WTC11 (cell line): ENCODE results near the gene NAGS. TPM values are rescaled to one million over a fixed set of nuclear protein-coding genes. Genes with fewer than 3 reads are reported as not detected.

ENCODE experiments used
- ATAC-seq: fragments of 200-7000 bp; cut with Tn5 transposase; 2 replicates; pipeline ENCODE4 v1.10.0; 2021; ENCODE audit warnings: mild to moderate bottlenecking, moderate library complexity
- CTCF ChIA-PET: fragments of 300-600 bp; sonication (Branson Sonifier 250); formaldehyde crosslinking; loops from one replicate; lab custom pipeline; 2021; ENCODE audit warnings: antibody characterized with exemption; lab: Charles Lee
- POLR2A ChIA-PET: fragments of 350-600 bp; sonication (Branson Sonifier 250); formaldehyde crosslinking; loops from one replicate; lab custom pipeline; 2021; ENCODE audit warnings: antibody characterized with exemption; lab: Charles Lee
- DNase-seq: peaks from one replicate; pipeline ENCODE4 v3.0.0; 2021; ENCODE audit warnings: low spot score
- H3K27ac Mint-ChIP-seq: 2 replicates; pipeline ENCODE4 v1.8.0; 2021; ENCODE audit warnings: mixed read lengths
- H3K27me3 Mint-ChIP-seq: 2 replicates; pipeline ENCODE4 v1.8.0; 2021; ENCODE audit warnings: low read depth, mild to moderate bottlenecking, moderate library complexity, mixed read lengths
- H3K36me3 Mint-ChIP-seq: 2 replicates; pipeline ENCODE4 v1.8.0; 2021; ENCODE audit warnings: mixed read lengths
- H3K4me1 Mint-ChIP-seq: 2 replicates; pipeline ENCODE4 v1.8.0; 2022; ENCODE audit warnings: mixed read lengths
- H3K4me3 Mint-ChIP-seq: 2 replicates; pipeline ENCODE4 v1.8.0; 2021; ENCODE audit warnings: mild to moderate bottlenecking, moderate library complexity, mixed read lengths
- H3K9me3 Mint-ChIP-seq: 2 replicates; pipeline ENCODE4 v1.8.0; 2021; ENCODE audit warnings: mixed read lengths
- ARID4B ChIP-seq: sonication (generic); formaldehyde crosslinking; IDR thresholded peaks from 2 replicates; pipeline ENCODE4 v1.8.0; 2023; ENCODE audit warnings: missing genetic modification reagents, mild to moderate bottlenecking, borderline replicate concordance
- CREB1 ChIP-seq: sonication (generic); formaldehyde crosslinking; IDR thresholded peaks from 2 replicates; pipeline ENCODE4 v1.8.0; 2023; ENCODE audit warnings: mild to moderate bottlenecking, missing genetic modification reagents
- FOXP1 ChIP-seq: sonication (generic); formaldehyde crosslinking; IDR thresholded peaks from 2 replicates; pipeline ENCODE4 v1.8.0; 2022; ENCODE audit warnings: missing genetic modification reagents, mild to moderate bottlenecking, moderate library complexity, borderline replicate concordance
- FOXP4 ChIP-seq: sonication (generic); formaldehyde crosslinking; IDR thresholded peaks from 2 replicates; pipeline ENCODE4 v1.8.0; 2022; ENCODE audit warnings: mild to moderate bottlenecking, missing genetic modification reagents
- HMGXB4 ChIP-seq: sonication (generic); formaldehyde crosslinking; IDR thresholded peaks from 2 replicates; pipeline ENCODE4 v1.8.1; 2023; ENCODE audit warnings: mild to moderate bottlenecking, moderate library complexity, missing genetic modification reagents
- MAX ChIP-seq: sonication (generic); formaldehyde crosslinking; IDR thresholded peaks from 2 replicates; pipeline ENCODE4 v1.8.0; 2022; ENCODE audit warnings: mild to moderate bottlenecking, missing genetic modification reagents
- TEAD1 ChIP-seq: sonication (generic); formaldehyde crosslinking; IDR thresholded peaks from 2 replicates; pipeline ENCODE4 v1.8.0; 2022; ENCODE audit warnings: mild to moderate bottlenecking, missing genetic modification reagents
- TP53 ChIP-seq: sonication (generic); formaldehyde crosslinking; IDR thresholded peaks from 2 replicates; pipeline ENCODE4 v1.8.1; 2023; ENCODE audit warnings: mild to moderate bottlenecking, missing genetic modification reagents
- ZNF263 ChIP-seq: sonication (generic); formaldehyde crosslinking; IDR thresholded peaks from 2 replicates; pipeline ENCODE4 v1.8.1; 2022; ENCODE audit warnings: low read depth, mild to moderate bottlenecking, moderate library complexity, missing genetic modification reagents
- total RNA-seq: library from RNA; stranded (reverse); gene quantifications from 3 replicates; pipeline ENCODE4 v1.2.3, GENCODE V29; 2021
- TF ChIP-seq, protein P1 (sequence below): sonication (generic); formaldehyde crosslinking; IDR thresholded peaks from 2 replicates; pipeline ENCODE4 v1.8.0; 2022; ENCODE audit warnings: mild to moderate bottlenecking, missing genetic modification reagents
- TF ChIP-seq, protein P2 (sequence below): sonication (generic); formaldehyde crosslinking; IDR thresholded peaks from 2 replicates; pipeline ENCODE4 v1.8.1; 2022; ENCODE audit warnings: mild to moderate bottlenecking, moderate library complexity, missing genetic modification reagents
- TF ChIP-seq, protein P3 (sequence below): sonication (generic); formaldehyde crosslinking; IDR thresholded peaks from 2 replicates; pipeline ENCODE4 v1.8.1; 2023; ENCODE audit warnings: mild to moderate bottlenecking, missing genetic modification reagents, moderate library complexity

The NAGS gene
- total RNA-seq, 1 experiment from 2014 or later = 8.6 TPM

DNA sequence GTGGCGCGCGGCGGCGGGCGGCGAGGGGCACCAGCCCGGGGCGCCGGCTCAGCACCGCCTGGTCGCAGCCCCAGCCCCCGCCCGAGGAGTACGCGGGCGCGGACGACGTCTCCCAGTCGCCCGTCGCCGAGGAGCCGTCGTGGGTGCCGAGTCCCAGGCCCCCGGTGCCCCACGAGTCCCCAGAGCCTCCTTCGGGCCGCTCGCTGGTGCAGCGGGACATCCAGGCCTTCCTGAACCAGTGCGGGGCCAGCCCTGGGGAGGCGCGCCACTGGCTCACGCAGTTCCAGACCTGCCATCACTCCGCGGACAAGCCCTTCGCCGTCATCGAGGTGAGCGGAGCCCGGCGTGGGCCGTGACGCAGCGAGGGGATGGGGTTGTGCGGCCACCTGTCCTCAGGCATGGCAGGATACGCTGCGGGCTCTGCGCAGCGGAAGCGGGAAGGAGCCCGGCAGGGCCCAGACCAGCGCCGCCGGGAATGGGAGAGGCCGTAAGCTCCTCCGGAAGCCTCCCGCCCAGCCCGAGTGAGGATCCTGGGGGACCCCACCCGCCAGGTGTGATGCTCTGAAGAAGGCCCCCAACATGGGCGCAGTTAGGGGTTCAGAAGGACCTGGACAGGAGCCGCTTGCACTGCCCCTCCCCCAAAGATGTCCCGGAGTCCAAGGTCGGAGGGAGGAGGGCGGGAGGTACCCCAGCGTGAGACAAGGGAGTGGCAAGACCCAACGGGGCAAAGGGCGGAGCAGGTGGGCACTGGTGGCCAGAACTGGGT is 522 bp downstream of the NAGS start:
- TF ChIP-seq TEAD1 (CRISPR knock-in tag) = 0 out of 2 replicates have a peak, but pooled peaks have one; percentile 25
- TF ChIP-seq FOXP1 (CRISPR knock-in tag) = peak; percentile 21; the same call in 1 of the 2 replicates
- peak; percentile 22; the same call in 1 of the 2 replicates for TF ChIP-seq ARID4B (CRISPR knock-in tag)
- TF ChIP-seq CREB1 (CRISPR knock-in tag) = no peak
- TF ChIP-seq, protein P1, sequence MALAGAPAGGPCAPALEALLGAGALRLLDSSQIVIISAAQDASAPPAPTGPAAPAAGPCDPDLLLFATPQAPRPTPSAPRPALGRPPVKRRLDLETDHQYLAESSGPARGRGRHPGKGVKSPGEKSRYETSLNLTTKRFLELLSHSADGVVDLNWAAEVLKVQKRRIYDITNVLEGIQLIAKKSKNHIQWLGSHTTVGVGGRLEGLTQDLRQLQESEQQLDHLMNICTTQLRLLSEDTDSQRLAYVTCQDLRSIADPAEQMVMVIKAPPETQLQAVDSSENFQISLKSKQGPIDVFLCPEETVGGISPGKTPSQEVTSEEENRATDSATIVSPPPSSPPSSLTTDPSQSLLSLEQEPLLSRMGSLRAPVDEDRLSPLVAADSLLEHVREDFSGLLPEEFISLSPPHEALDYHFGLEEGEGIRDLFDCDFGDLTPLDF = no peak
- TF ChIP-seq TP53 (CRISPR knock-in tag) = 0 out of 2 replicates have a peak, but pooled peaks have one; percentile 30
- peak; percentile 63; the same call in 1 of the 2 replicates for TF ChIP-seq MAX (CRISPR knock-in tag)
- TF ChIP-seq, protein P2, sequence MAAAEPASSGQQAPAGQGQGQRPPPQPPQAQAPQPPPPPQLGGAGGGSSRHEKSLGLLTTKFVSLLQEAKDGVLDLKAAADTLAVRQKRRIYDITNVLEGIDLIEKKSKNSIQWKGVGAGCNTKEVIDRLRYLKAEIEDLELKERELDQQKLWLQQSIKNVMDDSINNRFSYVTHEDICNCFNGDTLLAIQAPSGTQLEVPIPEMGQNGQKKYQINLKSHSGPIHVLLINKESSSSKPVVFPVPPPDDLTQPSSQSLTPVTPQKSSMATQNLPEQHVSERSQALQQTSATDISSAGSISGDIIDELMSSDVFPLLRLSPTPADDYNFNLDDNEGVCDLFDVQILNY (CRISPR knock-in tag) = 0 out of 2 replicates have a peak, but pooled peaks have one; percentile 51
- H3K27me3 Mint-ChIP-seq = peaks cover 27% of the 10 kb centered on the region
- no peaks in the 10 kb centered on the region for H3K9me3 Mint-ChIP-seq
- no peak overlapping the region for H3K27ac Mint-ChIP-seq
- H3K4me3 Mint-ChIP-seq = peak overlapping the region; percentile 92
- 0 out of 2 replicates have a peak, but pooled peaks have one; percentile 0 for ATAC-seq
- POLR2A ChIA-PET = interaction anchor here (0.9 to 1.2 kb wide), 2 partner anchors 10 to 61 kb away, joined by 4 to 5 read pairs; partner anchors contain the start of gene TMEM101
- H3K36me3 Mint-ChIP-seq = peaks cover 3% of the 10 kb centered on the region; the same call in 1 of the 2 replicates
- DNase-seq = peak; percentile 44
- peaks cover 20% of the 10 kb centered on the region for H3K4me1 Mint-ChIP-seq
- CTCF ChIA-PET = interaction anchor here (0.5 to 7.0 kb wide), 20 partner anchors 11 to 349 kb away, joined by 3 to 74 read pairs (median 5); partner anchors contain the start of genes PPY and PYY

DNA sequence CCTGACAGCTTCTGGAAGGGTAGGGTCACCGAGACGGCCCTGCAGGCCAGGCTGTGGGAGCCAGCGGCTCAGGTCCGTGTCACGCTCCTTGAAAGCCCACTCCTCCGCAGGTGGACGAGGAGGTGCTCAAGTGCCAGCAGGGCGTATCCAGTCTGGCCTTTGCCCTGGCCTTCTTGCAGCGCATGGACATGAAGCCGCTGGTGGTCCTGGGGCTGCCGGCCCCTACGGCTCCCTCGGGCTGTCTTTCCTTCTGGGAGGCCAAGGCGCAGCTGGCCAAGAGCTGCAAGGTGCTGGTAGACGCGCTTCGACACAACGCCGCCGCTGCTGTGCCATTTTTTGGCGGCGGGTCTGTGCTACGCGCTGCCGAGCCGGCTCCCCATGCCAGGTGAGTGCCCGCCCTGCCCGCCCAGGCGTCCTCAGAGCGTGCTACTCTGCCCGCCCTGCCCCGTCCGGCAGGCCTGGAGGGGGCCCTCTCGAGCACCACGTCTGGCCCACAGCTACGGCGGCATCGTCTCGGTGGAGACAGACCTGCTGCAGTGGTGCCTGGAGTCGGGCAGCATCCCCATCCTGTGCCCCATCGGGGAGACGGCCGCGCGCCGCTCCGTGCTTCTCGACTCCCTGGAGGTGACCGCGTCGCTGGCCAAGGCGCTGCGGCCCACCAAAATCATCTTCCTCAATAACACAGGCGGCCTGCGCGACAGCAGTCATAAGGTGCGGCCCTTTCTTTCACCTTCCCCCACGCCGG is 1.3 kb downstream of the NAGS start:
- H3K36me3 Mint-ChIP-seq = peaks cover 9% of the 10 kb centered on the region; the same call in 1 of the 2 replicates
- ChIA-PET CTCF (interaction anchor here (0.5 to 7.0 kb wide), 29 partner anchors 11 to 349 kb away, joined by 3 to 74 read pairs (median 5); partner anchors contain the start of genes HDAC5, PPY and PYY), POLR2A (interaction anchor here (0.6 to 1.5 kb wide), 7 partner anchors 9 to 217 kb away, joined by 3 to 5 read pairs (median 3); partner anchors contain the start of gene TMEM101)
- no peaks in the 10 kb centered on the region for H3K9me3 Mint-ChIP-seq
- H3K27ac Mint-ChIP-seq = peak overlapping the region; percentile 83
- H3K4me3 Mint-ChIP-seq = peak overlapping the region; percentile 92
- peak; percentile 77 for DNase-seq
- H3K4me1 Mint-ChIP-seq = peaks cover 20% of the 10 kb centered on the region
- peak; percentile 48 for ATAC-seq
- peaks cover 26% of the 10 kb centered on the region for H3K27me3 Mint-ChIP-seq
- TF ChIP-seq ZNF263 (0 out of 2 replicates have a peak, but pooled peaks have one; percentile 9), HMGXB4 (CRISPR knock-in tag) (peak; percentile 34; the same call in 1 of the 2 replicates), FOXP4 (CRISPR knock-in tag) (0 out of 2 replicates have a peak, but pooled peaks have one; percentile 58), ARID4B (CRISPR knock-in tag) (0 out of 2 replicates have a peak, but pooled peaks have one; percentile 1)
- TF ChIP-seq, protein P3, sequence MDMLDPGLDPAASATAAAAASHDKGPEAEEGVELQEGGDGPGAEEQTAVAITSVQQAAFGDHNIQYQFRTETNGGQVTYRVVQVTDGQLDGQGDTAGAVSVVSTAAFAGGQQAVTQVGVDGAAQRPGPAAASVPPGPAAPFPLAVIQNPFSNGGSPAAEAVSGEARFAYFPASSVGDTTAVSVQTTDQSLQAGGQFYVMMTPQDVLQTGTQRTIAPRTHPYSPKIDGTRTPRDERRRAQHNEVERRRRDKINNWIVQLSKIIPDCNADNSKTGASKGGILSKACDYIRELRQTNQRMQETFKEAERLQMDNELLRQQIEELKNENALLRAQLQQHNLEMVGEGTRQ (CRISPR knock-in tag) = no peak
